Stomach smooth muscle (tissue), 2 donors: ENCODE data around the gene DIDO1.

Experiments used
- H3K27ac ChIP-seq: one replicate; pipeline ENCODE4 v1.7.0; 2013; ENCODE audit warnings: mild to moderate bottlenecking, low read length, inconsistent platforms
- H3K27me3 ChIP-seq, 2 donors: one replicate each; pipeline ENCODE4 v1.7.0; 2013; ENCODE audit warnings: low read length in 2 of 2; ENCODE audit not compliant: insufficient read depth in 2 of 2, control insufficient read depth in 1 of 2
- H3K36me3 ChIP-seq, 2 donors: one replicate each; pipeline ENCODE4 v1.7.0; 2013; ENCODE audit warnings: low read length in 2 of 2; ENCODE audit not compliant: control insufficient read depth in 2 of 2, insufficient read depth in 2 of 2
- H3K4me1 ChIP-seq: one replicate; pipeline ENCODE4 v1.7.0; 2013; ENCODE audit warnings: low read length; ENCODE audit not compliant: control insufficient read depth, insufficient read depth
- H3K4me3 ChIP-seq, 2 donors: one replicate each; pipeline ENCODE4 v1.7.0; 2013; ENCODE audit warnings: low read length in 2 of 2
- H3K9ac ChIP-seq, 2 donors: one replicate each; pipeline ENCODE4 v1.7.0; 2013; ENCODE audit warnings: low read length in 2 of 2, mild to moderate bottlenecking in 1 of 2
- H3K9me3 ChIP-seq, 2 donors: one replicate each; pipeline ENCODE4 v1.7.0; 2013; ENCODE audit warnings: low read length in 2 of 2; ENCODE audit not compliant: control insufficient read depth in 2 of 2
- donor health status: healthy.
- donor health status: Pancreatic carcinoma.

Gene DIDO1

DNA sequence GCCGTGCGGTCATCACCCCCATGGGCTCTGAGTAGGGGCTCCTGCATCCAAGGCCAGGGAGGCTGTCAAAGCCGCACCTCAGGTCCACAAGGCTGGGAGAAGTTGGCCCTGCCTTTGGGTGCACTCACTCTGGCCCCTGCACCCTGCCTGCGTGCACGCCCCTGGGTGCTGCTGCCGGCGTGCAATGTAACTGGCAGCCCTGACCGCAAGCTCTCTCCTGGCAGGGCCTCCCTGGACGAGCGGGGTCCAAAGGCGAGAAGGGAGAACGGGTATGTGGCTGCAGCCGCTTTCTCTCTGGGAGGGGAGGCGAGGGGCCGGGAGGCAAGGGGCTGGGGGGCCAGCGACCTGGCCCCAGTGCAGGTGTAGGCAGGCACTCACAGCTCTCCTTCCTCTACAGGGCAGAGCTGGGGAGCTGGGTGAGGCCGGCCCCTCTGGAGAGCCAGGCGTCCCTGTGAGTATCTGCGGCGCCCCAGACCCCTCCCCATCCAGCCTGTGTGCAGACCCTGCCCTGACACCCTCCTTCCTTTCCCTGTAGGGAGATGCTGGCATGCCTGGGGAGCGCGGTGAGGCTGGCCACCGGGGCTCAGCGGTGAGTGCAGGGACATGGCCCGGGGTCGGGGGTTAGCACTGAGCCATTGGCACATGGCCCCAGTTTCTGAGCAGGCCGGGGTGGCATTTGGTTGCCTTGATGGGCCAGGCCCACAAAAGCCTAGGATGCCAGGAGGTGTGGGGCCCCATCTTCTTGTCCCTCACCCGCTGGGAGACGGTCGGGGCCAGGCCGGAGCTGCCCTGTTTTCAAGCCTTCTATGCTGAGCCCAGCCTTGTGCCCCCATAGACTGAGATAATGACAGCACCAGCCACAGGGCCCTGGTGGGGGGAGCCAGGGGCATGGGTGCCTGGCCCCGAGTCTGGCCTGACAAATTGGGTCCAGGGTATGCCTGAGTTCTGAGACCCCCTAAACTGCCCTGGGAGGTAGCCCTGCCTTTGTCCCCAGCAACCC lies 96.8 kb downstream of the DIDO1 start:
- no peak overlapping the region for H3K27ac ChIP-seq

DNA sequence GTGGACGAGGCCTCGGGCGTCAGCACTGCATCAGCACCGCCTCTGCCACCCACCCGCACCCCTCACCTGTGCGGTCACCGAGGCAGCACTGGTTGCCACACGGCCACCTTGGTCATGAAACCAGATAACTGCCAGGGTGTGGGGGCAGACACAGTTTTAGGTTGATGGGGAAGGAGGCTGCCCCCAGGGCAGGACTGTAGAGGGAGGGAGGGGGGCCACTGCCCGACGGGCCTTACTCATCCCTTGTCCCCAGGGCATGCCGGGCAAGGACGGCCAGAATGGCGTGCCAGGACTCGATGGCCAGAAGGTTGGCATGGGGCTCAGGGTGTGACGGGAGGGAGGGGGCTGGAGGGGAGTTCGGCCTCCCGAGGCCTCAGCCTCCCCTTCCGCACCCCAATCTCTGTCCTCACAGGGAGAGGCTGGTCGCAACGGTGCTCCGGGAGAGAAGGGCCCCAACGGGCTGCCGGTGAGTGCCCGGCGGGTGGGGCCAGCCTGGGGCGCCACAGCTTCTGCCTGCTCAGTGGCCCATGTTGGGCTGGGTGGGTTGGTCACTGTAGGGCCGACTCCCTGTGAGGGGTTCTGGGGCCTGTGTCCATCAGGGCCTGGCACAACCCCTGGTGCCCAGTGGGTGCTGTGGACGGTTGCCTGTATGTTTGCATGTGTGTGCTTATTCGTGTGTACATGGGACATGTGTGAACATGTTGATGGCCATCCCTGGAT lies 97.6 kb downstream of the DIDO1 start:
- Histone ChIP-seq H3K4me3 (no peak overlapping the region), H3K9ac (no peak overlapping the region), H3K9me3 (no peaks in the 10 kb centered on the region), H3K27me3 (no peaks in the 10 kb centered on the region), H3K27ac (no peak overlapping the region), H3K36me3 (no peaks in the 10 kb centered on the region), H3K4me1 (peaks cover 15% of the 10 kb centered on the region)

More for the DNA sequence above, 96.8 kb downstream of the DIDO1 start:
- Histone ChIP-seq H3K9me3 (no peaks in the 10 kb centered on the region), H3K4me1 (peaks cover 11% of the 10 kb centered on the region), H3K27me3 (no peaks in the 10 kb centered on the region), H3K9ac (no peak overlapping the region), H3K4me3 (no peak overlapping the region), H3K36me3 (no peaks in the 10 kb centered on the region)

DNA sequence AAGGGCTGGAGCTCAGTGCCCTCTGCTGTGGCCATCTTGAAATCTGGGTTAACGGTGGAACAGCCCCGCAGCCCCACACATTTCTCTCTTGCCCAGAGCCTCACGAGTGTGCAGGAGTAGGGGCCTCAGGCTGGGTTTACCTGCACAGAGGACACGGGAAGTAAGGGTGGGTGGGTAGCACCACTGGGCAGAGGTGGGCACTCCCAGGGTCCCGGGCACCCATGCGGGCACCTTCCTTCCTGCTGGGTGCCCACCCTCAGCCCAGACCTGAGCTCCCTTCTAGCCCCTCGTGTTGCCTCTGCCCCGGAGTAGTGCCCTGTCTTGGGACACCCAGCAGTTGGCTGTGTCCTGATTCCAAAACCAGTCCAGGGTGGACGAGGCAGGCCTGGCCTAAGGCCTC lies 98.3 kb downstream of the DIDO1 start:
- H3K27ac ChIP-seq, result no peak overlapping the region
- no peak overlapping the region for H3K9ac ChIP-seq
- H3K4me3 ChIP-seq, result no peak overlapping the region
- no peaks in the 10 kb centered on the region for H3K9me3 ChIP-seq
- no peaks in the 10 kb centered on the region for H3K27me3 ChIP-seq
- H3K36me3 ChIP-seq, result no peaks in the 10 kb centered on the region
- peaks cover 15% of the 10 kb centered on the region for H3K4me1 ChIP-seq
